HepG2 (cell line): ENCODE measurements around the gene VAMP2. TPM values are rescaled to one million over a fixed set of nuclear protein-coding genes. Genes with fewer than 3 reads are reported as not detected.

Experiments used
- AHR ChIP-seq: IDR thresholded peaks from 2 replicates; pipeline ENCODE4 v1.6.1; 2018; ENCODE audit warnings: missing genetic modification reagents, missing compliant biosample characterization
- FIP1L1 ChIP-seq: fragments of 200-400 bp; formaldehyde crosslinking; IDR thresholded peaks from 2 replicates; pipeline ENCODE4 v1.6.1; 2018; ENCODE audit warnings: low read depth, mild to moderate bottlenecking, low read length, moderate library complexity, borderline replicate concordance; ENCODE audit not compliant: insufficient read depth
- GMEB2 ChIP-seq: IDR thresholded peaks from 2 replicates; pipeline ENCODE4 v1.6.1; 2016; ENCODE audit warnings: missing biosample characterization, missing genetic modification reagents, low read depth
- KLF16 ChIP-seq, 2 experiments: sonication (generic) in 1 of 2; formaldehyde crosslinking in 1 of 2; IDR thresholded peaks; 2 replicates each; pipeline versions ENCODE4 v1.6.1 to v1.8.0; 2016 to 2023; ENCODE audit warnings: missing genetic modification reagents in 2 of 2, missing compliant biosample characterization in 1 of 2
- SOX13 ChIP-seq, 3 experiments: fragments of 450-650 bp in 1 of 3; sonication (generic) in 1 of 3; formaldehyde crosslinking in 1 of 3; IDR thresholded peaks in 2 of 3; conservative IDR thresholded peaks in 1 of 3; 2 replicates each; pipeline versions ENCODE4 v1.5.0 to v1.6.1; 2016 to 2020; ENCODE audit warnings: antibody characterized with exemption in 1 of 3, mild to moderate bottlenecking in 1 of 3, missing compliant biosample characterization in 1 of 3, missing genetic modification reagents in 1 of 3, moderate library complexity in 1 of 3
- TBX2 ChIP-seq: sonication (generic); formaldehyde crosslinking; IDR thresholded peaks from 2 replicates; pipeline ENCODE4 v1.5.0; 2020; ENCODE audit warnings: missing genetic modification reagents, mild to moderate bottlenecking, borderline replicate concordance
- ZNF12 ChIP-seq: sonication (generic); formaldehyde crosslinking; IDR thresholded peaks from 2 replicates; pipeline ENCODE4 v1.5.0; 2020; ENCODE audit warnings: missing genetic modification reagents
- ZNF224 ChIP-seq: sonication (generic); formaldehyde crosslinking; IDR thresholded peaks from 2 replicates; pipeline ENCODE4 v1.5.0; 2020; ENCODE audit warnings: mild to moderate bottlenecking, missing genetic modification reagents
- ZNF225 ChIP-seq: sonication (generic); formaldehyde crosslinking; IDR thresholded peaks from 2 replicates; pipeline ENCODE4 v1.4.0; 2020; ENCODE audit warnings: mild to moderate bottlenecking, missing genetic modification reagents
- ZNF24 ChIP-seq: fragments of 450-650 bp; IDR thresholded peaks from 2 replicates; pipeline ENCODE4 v1.6.1; 2017; ENCODE audit warnings: antibody characterized with exemption, mild to moderate bottlenecking
- ZNF367 ChIP-seq: sonication (generic); formaldehyde crosslinking; IDR thresholded peaks from 2 replicates; pipeline ENCODE4 v1.4.0; 2020; ENCODE audit warnings: missing genetic modification reagents, borderline replicate concordance
- ZNF503 ChIP-seq: sonication (generic); formaldehyde crosslinking; IDR thresholded peaks from 2 replicates; pipeline ENCODE4 v1.4.0; 2020; ENCODE audit warnings: missing genetic modification reagents
- ZXDC ChIP-seq: sonication (generic); formaldehyde crosslinking; IDR thresholded peaks from 2 replicates; pipeline ENCODE4 v1.5.0; 2020; ENCODE audit warnings: mild to moderate bottlenecking, missing genetic modification reagents
- polyA plus RNA-seq, 8 experiments: library from polyadenylated mRNA; depleted of rRNA in 3 of 8; stranded (reverse) in 7 of 8; unstranded in 1 of 8; fragments of >200 nt; fragmentation: Illumina TruSeq in 4 of 8; extraction: Trizol in 4 of 8; gene quantifications; 2 replicates each; pipeline versions ENCODE4 v1.2.1 to v1.2.3, GENCODE V29; 2011 to 2016; ENCODE audit warnings: low read depth in 4 of 8, missing spikeins in 1 of 8, mixed read lengths in 1 of 8; ENCODE audit not compliant: insufficient read depth in 1 of 8
- total RNA-seq, 5 experiments: library from RNA; depleted of rRNA; stranded (reverse); fragments of >200 nt; fragmentation: Illumina TruSeq; extraction: Trizol; gene quantifications; 2 replicates each; pipeline ENCODE4 v1.2.3, GENCODE V29; 2016; ENCODE audit warnings: low read depth in 1 of 5
- TF ChIP-seq, protein P1 (sequence below): sonication (generic); formaldehyde crosslinking; IDR thresholded peaks from 2 replicates; pipeline ENCODE4 v1.5.0; 2020; ENCODE audit warnings: mild to moderate bottlenecking, missing genetic modification reagents, moderate library complexity
- TF ChIP-seq, protein P2 (sequence below): sonication (generic); formaldehyde crosslinking; IDR thresholded peaks from 2 replicates; pipeline ENCODE4 v1.9.0; 2022; ENCODE audit warnings: low read depth, missing genetic modification reagents
- TF ChIP-seq, protein P3 (sequence below): sonication (generic); formaldehyde crosslinking; IDR thresholded peaks from 2 replicates; pipeline ENCODE4 v1.8.0; 2023; ENCODE audit warnings: mild to moderate bottlenecking, missing genetic modification reagents

Gene VAMP2
- total and polyA plus RNA-seq, 2 of the 13 experiments (the other 11 are each of a cell fraction or from before 2014, with no cell fraction given) = 3.9 to 17.2 TPM

- TF ChIP-seq, protein P1, sequence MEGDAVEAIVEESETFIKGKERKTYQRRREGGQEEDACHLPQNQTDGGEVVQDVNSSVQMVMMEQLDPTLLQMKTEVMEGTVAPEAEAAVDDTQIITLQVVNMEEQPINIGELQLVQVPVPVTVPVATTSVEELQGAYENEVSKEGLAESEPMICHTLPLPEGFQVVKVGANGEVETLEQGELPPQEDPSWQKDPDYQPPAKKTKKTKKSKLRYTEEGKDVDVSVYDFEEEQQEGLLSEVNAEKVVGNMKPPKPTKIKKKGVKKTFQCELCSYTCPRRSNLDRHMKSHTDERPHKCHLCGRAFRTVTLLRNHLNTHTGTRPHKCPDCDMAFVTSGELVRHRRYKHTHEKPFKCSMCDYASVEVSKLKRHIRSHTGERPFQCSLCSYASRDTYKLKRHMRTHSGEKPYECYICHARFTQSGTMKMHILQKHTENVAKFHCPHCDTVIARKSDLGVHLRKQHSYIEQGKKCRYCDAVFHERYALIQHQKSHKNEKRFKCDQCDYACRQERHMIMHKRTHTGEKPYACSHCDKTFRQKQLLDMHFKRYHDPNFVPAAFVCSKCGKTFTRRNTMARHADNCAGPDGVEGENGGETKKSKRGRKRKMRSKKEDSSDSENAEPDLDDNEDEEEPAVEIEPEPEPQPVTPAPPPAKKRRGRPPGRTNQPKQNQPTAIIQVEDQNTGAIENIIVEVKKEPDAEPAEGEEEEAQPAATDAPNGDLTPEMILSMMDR (CRISPR knock-in tag) = peak; percentile 81
- TF ChIP-seq AHR (CRISPR knock-in tag) (no peak), ZNF503 (CRISPR knock-in tag) (peak; percentile 23; the same call in 1 of the 2 replicates), TBX2 (CRISPR knock-in tag) (peak; percentile 44; the same call in 1 of the 2 replicates), FIP1L1 (no peak), ZNF367 (CRISPR knock-in tag) (no peak), ZNF225 (CRISPR knock-in tag) (no peak), ZNF12 (no peak), KLF16 (CRISPR knock-in tag; IDR thresholded peaks at IDR 0.05) (peak in 1 of 2 experiments; percentile 39; a peak in 2 of 4 replicates), ZXDC (CRISPR knock-in tag) (no peak), ZNF24 (peak; percentile 100), SOX13 (IDR thresholded peaks at IDR 0.05) (no peak), SOX13 (CRISPR knock-in tag; conservative IDR thresholded peaks at IDR 0.05 in 1 of 2, IDR thresholded peaks at IDR 0.05 in 1 of 2) (no peak), GMEB2 (CRISPR knock-in tag) (no peak), ZNF224 (CRISPR knock-in tag) (no peak)
- TF ChIP-seq, protein P2, sequence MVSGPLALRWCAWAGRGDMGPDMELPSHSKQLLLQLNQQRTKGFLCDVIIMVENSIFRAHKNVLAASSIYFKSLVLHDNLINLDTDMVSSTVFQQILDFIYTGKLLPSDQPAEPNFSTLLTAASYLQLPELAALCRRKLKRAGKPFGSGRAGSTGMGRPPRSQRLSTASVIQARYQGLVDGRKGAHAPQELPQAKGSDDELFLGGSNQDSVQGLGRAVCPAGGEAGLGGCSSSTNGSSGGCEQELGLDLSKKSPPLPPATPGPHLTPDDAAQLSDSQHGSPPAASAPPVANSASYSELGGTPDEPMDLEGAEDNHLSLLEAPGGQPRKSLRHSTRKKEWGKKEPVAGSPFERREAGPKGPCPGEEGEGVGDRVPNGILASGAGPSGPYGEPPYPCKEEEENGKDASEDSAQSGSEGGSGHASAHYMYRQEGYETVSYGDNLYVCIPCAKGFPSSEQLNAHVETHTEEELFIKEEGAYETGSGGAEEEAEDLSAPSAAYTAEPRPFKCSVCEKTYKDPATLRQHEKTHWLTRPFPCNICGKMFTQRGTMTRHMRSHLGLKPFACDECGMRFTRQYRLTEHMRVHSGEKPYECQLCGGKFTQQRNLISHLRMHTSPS (CRISPR knock-in tag) = no peak
- TF ChIP-seq, protein P3, sequence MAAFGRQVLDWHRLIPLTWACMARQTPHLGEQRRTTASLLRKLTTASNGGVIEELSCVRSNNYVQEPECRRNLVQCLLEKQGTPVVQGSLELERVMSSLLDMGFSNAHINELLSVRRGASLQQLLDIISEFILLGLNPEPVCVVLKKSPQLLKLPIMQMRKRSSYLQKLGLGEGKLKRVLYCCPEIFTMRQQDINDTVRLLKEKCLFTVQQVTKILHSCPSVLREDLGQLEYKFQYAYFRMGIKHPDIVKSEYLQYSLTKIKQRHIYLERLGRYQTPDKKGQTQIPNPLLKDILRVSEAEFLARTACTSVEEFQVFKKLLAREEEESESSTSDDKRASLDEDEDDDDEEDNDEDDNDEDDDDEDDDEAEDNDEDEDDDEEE (CRISPR knock-in tag) = no peak
Measured at GRCh38 chr17:8118769-8119580, 43.8 kb downstream of the VAMP2 start (continued).
